UCSD-AML1 (cell line): ENCODE results near the gene BRD1.
"Not testable (repeated sequence)": the region's sequence is repeated elsewhere in the genome, so short reads cannot be mapped to it uniquely, and the experiment has no call there.

ENCODE experiments used
- DNase-seq: peaks from one replicate; lab custom pipeline; 2025; ENCODE audit not compliant: unreplicated experiment; lab: John Stamatoyannopoulos, UW

Gene BRD1

DNA sequence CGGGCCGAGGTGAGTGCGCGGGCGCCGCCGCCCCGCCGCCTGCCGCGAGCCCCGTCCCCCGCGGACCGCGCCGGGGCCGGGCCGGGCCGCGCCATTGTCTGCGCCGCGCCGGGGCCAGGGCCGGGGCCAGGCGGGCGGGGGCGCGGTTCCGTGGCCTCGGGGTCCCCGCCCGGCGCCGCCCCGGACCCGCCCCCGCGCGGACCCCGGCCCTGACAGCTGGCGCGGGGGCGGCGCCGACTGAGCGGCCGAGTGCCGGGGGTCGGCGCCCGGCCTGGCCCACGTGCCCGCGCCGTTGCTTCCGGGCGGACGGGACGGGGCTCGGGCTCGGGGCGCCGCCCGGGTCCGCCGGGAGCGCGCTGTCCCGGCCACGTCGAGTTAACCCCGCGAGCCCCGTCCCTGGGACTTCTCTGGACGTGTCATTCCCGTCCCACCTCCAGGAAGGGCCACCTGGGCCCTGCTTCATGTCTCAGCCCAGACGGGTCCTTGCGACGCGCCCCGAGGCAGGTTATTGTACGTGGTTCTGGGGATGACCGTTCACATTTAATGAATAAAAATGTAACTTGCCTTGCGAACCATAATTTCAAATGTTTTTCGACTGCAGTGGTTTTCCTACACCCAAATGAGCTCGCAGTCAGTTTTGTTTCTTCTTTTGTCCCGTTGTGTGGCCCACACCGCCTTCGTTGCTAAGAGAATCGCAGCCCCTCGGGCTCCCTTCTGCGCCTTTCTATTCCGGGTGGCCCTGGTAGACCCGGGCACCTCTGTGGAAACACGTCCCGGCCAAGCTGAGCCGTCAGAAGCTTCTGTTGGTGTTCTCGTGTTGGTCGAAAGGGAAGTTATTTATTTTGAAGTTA lies 26.5 kb upstream of the BRD1 start:
- DNase-seq, result no peak

DNA sequence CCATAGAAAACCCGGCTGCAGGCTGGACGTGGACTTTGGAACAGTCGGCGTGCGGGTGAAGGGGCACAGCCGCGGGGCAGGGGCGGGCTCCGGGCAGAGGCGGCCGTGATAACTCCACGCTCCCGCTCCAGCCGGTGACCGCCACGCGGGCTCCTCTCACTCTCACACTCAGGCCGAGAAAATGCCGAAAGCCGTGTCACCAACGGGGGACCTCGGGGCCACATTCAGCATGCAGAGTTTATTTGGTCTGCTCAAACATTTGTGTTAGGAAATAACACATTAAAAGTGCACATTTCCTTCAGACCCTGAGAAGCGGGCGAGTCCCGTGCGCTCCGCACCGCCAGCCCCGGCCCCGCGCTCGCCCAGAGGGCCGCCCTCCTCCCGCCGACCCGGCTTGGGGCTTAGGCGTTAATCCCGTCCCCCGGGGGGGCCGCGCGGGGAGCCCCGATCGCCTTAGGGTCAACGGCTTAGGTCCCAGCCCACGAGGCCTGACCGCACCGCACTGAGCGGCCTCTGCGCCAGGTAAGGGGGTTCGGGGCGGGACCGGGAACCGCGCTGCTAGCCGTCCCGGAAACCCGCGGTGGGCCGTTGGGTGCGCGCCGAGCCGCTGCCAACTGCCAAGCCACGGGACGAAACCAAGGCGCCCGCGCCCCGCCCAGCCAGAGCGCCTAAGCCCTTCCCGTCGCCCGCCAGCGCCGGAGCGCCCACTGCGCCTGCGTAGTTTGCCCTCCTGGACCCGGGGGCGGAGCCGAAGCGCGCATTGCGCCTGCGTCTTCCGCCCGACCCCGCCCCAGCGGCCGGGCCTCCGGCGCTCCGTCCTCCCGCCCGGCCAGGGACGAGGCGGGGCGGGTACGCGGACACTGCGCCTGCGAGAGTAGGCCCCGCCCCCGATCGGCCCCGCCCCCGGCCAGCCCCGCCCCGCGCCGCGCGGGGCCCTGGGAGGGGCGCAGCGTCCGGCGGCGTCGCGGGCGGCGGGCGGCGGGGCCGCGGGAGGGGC lies 25.5 kb upstream of the BRD1 start, which contains the start of gene ZBED4:
ZBED4 (plus strand) TSS at position 947 of the 997 bp plus-strand sequence. CDS start 29,819 bp downstream, outside the sequence.
- DNase-seq, result peak; percentile 100

DNA sequence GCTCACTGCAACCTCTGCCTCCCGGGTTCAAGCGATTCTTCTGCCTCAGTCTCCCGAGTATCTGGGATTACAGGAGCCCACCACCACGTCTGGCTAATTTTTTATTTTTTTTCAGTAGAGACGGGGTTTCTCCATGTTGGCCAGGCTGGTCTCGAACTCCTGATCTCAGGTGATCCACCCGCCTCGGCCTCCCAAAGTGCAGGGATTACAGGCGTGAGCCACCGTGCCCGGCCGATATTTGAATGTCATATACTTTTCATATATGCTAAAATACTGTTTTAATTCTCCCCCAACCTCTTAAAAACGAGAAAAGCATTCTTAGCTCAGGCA lies 24.9 kb upstream of the BRD1 start:
- DNase-seq, result not testable (repeated sequence)

DNA sequence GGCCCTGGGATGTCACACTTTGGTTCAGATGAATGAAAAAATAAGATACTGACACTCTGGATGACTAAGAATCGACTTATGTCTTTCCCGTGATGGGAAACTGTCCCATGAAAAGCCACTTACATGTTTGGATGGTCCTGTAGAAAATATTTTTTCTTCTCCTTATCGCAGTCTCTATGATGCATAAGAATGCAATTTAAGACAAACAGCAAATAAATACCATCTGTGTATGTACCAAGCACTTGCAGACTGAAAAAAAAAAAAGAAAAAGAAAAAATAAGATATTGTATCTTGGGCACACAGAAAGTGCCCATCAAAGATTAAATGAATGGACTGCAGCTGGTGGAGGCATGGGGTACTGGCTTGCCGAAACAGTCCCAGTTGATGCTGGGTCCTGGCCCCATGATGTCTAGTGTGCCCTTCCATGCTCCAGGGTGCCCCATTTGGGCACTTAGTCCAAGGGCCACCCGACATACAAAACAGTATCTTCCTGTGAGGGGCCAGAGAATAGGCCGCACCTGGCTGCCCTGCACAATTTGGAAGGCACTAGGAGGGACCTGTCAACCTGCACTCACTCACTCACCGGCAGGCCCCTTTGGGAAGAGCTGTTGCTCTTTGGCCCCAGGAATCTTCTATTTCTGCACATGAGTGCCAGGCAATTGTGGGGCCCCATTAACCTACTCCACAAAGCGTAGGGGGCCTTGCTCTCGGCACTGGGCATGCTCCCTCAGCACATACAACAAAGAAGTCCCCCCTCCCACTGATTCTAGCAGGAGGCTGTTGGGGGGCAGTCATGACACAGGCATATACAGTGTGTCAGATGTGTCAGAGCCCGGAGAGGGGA lies 23.5 kb upstream of the BRD1 start:
- no peak for DNase-seq

DNA sequence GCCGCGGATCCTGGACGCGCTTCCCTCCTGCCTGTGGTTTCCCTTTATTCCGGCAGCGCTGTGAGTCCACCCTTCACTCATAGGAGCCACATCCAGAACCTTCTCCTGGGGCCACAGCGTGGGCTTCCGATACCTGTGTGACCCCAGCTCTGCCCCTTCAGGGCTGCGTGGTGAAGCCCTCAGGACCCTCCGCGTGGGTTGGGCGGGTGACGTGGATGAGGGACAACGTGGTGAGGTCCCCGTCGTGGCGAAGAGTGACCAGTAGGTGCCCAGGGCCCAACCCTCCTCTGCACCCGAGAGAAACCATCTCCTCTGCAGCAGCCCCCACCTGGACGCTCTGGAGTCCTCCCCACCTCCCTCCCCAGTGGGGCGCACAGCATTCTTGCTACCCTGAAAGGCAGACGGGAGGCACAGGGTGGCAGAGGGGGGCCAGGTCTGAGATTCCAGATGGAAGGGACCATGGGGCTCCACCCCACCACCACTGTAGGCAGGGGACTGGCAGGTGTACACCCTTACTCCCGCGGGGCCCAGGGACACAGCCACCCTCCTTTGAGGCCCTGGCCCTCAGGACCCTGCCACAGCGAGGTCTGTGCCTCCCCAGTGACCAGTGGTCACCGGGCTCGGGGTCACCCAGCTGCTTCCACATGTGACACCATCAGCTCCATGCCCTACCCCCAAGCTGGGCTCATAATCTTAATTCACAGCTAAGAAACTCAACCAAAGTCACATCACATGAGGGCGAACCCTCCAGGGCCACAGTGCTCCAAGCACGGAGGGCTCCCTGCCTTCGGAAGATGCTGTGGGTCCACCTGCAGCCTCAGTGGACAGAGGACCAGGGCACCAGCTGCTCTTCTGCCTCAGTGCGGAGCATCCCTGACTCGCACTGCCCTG lies 22.6 kb upstream of the BRD1 start:
- no peak for DNase-seq

DNA sequence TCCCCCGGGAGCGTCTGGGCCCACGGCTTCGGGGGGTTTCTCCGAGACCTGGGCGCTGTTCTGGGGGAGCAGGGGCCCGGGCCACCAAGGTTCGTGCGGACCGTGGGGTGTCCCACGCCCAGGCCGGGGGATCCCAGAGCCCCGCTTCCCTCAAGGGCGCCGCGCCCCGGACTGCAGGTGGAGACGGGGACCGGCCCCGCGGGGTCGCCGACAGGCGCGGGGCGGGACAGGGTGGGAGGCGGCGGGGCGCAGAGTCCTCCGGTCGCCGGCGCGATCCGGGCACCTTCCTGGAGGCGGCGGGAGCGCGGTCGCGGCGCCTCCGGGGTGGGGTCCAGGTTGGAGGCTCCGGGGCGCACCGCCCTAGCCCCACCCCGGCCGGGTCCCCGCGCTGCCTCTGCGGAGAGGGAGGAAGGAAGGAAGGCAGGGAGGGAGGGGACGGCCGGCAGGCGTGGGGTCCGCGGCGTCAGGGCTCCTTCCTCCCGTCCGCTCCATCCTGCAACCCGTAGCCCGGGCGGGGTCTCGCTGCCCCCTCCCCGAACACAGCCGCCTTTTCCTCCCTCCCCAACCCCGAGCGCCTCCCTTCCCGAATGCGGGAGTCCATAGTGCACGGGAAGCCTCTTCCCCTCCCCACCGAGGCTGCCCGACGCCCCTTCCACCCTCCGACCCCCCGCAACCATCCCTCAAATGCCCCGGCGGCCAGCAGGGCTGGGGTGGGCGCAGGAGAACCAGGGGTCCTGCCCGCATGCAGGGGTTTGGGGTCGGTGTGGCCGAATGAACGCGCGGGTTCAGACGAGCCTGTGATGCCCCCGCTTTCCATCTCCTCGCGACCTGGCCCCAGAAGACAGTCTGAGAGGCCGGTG lies 21.7 kb upstream of the BRD1 start:
- DNase-seq, result peak; percentile 53

DNA sequence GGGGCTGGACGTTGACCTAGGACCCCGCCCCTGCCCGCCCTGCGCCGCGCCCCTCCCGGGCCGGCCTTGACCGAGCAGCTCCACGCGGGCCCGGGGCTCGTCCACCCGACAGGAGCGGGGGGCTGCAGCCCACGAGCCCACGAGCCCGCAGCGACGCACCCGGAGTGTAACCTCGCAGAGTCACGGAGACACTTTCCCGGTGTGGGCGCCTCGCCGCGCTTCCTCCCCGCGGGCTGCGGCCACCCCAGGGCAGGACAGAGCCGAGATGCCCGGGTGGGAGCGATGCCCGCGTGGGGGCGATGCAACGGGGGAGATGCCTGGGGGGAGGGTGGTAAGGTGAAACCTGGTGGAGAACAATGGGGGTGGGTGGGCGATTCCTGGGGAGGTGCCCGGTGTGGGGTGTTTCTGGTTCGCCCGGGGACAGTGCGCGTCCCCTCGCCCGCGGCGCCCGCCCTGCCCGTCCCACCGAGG lies 21.1 kb upstream of the BRD1 start:
- no peak for DNase-seq

DNA sequence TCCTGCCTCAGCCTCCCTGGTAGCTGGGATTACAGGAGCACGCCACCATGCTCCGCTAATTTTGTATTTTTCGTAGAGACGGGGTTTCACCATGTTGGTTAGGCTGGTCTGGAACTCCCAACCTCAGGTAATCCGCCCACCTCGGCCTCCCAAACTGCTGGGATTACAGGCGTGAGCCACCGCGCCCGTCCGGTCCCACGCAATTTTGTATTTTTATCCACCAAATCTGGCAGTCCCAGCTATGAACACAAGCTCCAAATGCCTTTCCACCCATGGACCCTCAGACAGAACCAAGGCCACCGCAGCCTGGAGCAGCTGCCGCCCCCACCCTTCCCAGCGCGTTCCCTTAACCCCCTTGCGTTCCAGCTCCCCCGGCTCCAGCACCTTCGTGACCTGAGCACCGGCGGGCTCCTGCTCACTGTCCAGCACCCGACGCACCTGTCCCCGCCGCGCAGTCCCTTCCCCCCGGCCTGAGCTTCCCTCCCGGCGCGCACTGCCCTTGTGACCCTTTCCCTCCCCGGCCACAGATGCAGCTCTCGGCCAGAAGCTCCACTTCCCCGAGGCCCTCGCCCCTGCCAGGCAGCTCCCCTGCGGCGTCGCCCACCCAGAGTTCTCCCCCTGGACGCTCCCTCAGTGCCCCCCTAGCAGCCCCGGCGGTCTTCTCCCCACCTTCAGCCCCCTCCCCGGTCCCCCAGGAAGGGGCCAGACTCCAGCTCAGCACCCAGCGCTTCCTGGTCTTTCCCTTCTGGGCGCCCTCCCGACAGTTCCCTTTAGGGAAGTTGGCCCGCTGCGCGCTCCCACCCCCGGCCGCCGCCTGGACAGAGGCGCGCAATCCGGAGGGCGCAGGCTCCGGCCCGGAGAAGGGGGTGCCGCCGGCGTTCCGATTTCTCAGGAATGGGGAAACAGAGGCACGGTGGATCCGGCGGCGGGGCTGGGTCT lies 20.3 kb upstream of the BRD1 start:
- DNase-seq, result peak; percentile 50

DNA sequence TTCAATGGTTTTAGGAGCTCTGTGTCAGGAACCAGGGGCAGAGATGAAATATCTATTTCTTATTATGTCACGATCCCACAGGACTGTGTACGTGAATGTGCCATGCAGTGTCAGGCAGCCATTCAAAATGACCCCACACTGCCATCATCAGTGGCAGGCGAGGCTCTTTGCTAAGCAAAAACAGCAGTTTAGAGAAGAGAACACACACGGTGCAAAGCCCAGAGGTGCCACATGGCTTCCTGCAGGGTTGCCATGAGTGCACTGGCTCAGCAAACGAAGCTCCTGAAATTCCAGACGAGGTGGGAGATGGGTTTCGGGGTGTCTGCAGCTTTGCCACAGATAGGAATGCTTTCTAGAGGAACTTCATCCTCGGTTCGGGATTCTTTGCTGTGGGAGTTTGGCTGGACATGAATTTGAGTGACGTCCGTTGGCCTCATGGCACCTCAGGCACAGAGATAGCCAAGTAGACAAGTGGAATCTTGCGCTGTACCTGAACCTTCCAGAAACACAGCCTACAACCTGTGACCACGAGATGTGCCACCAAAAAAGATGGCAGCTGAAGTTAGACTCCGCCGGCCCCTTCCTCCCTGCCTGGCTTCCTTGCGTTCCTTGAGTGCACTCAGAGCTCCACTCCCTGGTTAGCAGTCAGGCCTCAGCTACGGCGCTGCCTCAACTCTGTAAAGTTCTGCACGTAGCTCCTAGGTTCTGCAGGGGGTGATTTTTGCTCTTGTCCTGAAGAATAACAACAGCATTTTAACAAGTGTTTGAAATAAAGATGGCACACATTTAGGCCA lies 18.2 kb upstream of the BRD1 start:
- no peak for DNase-seq

DNA sequence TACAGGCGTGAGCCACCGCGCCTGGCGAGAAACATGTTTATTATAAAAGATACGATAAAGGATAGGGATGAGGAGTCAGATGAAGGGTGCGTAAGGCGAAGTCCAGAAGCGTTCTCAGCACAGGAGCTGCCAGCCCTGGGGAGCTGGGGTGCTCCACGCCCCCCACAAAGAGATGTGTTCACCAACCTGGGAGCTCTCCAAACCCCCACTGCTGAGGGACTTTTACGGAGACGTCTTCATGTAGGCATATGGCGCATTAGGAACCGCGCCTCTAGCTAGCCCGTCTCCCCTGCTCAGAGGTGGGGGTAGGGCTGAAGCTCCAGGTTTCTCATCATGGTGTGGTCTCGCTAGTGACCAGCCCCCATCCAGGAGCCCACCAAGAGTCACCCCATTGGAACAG lies 17.6 kb upstream of the BRD1 start:
- no peak for DNase-seq

DNA sequence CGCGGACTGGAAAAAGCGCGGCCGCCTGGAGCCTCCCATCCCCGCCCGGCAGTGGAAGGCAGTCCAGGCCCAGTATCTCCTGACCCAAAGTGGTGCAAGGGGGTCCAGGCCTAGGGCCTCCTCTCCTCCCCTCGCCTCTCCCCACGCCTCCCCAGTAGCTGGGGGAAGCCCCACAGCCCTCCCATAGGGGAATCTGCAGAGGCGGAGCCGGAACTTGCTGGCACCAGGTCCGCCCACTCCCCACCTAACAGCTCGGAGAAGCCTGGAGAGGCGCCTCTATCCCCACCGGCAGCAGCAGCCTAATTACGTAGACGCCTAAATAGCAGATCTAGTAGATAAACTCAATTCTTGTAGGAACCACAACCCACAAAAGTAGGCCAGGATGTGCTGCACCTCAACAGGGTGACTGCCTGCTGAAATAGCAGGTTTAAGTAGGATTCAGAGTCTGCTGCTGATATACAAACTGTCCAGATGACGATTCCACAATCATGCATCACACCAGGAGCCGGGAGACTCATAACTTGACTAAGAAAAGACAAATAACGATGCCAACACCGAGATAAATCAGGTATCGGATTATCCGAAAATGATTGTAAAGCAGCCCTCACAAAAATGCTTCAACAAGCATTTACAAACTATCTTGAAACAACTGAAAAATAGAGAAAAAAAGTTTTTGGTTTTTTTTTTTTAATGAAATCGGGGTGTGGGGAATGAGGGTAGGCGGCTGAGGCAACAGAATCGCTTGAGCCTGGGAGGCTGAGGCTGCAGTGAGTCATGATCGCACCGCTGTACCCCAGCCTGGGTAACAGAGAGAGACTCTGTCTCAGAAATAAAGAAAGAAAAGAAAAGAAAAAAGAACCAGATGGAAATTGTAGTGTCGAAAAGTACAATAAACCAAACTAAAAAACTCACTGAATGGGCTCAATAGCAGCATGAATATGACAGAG lies 11.4 kb upstream of the BRD1 start:
- peak; percentile 52 for DNase-seq

DNA sequence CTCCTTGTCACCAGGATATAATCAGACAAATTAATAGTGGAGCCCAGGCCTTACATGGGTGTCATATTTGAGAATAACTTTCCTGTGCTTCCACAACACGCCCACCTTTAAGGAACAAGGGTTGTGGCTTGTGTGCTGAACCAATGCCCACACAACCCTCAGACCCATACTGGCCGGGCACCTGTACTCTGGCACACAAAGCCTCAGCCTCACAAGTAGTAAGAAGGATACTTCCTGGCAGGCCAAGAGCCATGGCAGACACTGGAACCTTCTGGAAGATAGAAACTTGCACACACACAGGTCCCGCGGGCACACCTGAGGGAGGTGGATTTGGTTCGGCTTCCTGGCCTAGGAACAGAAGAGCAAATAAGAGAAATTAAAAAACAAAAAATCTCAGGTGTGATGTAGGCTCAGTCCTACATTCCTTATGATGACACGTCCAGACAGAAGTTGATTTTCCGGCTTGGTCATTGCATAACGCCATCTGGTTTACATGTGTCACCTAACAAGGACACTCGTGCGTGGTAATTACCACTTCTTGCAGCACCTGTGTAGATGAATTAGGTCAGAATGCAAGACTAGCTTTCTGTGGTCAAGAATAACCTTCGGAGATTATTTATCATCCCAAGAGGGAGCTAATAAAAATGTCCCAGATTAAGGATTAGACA lies 5.8 kb upstream of the BRD1 start:
- no peak for DNase-seq

DNA sequence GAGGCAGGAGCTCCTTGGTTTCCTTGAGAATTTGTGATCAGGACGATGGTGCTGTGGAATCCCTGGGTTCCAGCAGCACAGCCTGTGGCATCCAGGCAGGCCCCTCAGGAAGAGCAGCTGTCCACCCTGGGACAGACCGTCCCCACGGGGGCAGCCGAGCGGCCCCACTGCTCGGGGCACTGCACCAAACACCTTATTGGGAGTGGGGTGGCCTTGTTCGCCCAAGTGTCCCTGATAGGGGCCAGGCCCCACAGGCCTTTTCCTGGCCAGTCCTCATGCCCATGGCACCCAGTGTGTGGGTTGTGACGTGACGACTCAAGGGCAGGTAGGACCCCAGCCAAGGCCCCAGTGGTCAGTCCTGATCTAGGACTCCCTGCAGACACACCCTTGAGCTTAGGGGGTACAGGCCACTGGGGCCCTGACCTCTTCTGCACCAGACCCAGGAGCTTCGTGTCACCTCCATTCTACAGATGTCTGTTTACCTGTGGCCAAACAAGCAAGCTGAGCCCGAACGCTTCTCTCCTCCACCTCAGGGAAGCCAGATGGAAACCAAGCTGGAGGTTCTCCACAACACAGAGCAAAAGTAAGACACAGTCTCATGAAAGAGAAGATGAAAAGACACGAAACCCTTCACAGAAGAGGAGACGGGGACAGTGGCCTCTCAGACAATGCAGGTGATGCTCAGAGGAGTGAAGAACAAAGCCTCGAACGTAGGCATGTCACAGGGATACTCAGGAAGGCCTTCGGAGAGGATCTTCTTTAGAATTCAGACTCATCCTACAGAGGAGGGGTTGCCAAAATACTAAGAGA lies 1.6 kb upstream of the BRD1 start:
- DNase-seq, result no peak

DNA sequence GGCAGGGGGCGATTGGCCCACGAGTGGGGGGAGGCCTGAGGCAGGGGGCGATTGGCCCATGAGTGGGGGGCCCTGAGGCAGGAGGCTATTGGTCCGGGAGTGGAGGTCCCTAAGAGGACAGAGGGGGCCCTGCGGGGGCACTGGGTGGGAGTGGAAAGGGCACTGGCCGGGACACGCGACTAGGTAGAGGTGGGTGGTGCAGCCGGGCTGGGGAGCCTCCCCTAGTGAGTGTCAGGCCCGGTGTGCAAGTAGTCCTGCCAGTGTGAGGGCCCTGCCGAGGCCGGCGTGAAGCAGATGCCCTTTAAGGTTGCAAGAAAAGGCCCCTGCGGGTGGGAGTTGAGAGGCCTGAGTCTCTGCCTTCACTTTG lies 909 bp upstream of the BRD1 start:
- DNase-seq, result no peak
